ENCODE results near the gene HOXA13.

Gene HOXA13

DNA sequence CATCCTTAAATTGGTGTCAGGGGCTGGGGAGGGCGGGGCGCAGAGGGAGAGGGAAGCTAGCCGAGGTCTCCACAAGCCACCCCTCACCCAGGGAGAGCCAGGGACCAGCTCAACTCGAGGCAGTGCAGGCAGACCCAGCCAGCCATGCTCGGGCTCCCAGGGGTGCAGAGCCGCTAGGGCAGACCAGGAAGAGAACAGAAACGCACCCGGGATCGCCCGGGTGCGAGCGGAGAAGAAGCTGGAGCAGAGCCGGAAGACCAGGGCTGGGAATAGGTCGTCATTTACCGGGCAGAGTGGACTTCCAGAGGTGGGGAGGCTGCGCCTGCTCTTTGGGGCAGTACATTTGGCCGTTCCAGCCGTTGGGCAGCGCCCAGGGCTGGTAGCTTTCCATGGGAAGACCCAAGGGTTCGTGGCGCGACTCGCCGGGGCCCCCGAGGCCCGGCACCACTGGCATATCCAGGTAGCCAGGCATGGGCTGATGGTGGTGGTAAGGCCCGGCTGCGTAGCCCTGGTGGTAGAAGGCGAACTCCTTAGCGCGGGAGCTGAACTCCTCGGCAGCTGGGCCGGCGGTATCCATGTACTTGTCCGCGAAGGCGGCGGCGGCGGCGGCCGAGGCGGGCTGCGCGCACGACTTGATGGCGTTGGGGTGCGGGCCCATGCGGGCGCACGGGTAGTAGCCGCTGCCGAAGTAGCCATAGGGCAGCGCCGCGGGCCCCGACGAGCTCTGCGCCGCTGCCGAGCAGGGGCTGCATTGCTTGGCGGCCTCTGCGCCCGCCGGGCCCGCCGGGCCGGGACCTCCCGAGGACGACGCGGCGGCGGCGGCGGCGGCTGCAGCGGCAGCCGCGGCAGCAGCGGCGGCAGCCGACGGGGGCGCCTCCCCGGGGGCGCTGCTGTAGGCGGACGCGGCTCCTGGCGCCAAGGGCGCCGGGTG, 755 bp downstream of the HOXA13 start (continued):
- TF ChIP-seq, protein P1, sequence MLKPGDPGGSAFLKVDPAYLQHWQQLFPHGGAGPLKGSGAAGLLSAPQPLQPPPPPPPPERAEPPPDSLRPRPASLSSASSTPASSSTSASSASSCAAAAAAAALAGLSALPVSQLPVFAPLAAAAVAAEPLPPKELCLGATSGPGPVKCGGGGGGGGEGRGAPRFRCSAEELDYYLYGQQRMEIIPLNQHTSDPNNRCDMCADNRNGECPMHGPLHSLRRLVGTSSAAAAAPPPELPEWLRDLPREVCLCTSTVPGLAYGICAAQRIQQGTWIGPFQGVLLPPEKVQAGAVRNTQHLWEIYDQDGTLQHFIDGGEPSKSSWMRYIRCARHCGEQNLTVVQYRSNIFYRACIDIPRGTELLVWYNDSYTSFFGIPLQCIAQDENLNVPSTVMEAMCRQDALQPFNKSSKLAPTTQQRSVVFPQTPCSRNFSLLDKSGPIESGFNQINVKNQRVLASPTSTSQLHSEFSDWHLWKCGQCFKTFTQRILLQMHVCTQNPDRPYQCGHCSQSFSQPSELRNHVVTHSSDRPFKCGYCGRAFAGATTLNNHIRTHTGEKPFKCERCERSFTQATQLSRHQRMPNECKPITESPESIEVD (tag by site-specific recombination; IDR thresholded peaks at IDR 0.05): no peak
- TF ChIP-seq MZF1 (tag by site-specific recombination; IDR thresholded peaks at IDR 0.05; ENCODE audit: borderline replicate concordance): no peak
- no peak for TF ChIP-seq SETDB1 (IDR thresholded peaks at IDR 0.05; ENCODE audit: insufficient read length, low read length)
- peak; percentile 56; the same call in 1 of the 2 replicates for TF ChIP-seq ZNF600 (tag by site-specific recombination; IDR thresholded peaks at IDR 0.05)
- no peak for TF ChIP-seq ZSCAN18 (tag by site-specific recombination; IDR thresholded peaks at IDR 0.05)
- TF ChIP-seq, protein P2, sequence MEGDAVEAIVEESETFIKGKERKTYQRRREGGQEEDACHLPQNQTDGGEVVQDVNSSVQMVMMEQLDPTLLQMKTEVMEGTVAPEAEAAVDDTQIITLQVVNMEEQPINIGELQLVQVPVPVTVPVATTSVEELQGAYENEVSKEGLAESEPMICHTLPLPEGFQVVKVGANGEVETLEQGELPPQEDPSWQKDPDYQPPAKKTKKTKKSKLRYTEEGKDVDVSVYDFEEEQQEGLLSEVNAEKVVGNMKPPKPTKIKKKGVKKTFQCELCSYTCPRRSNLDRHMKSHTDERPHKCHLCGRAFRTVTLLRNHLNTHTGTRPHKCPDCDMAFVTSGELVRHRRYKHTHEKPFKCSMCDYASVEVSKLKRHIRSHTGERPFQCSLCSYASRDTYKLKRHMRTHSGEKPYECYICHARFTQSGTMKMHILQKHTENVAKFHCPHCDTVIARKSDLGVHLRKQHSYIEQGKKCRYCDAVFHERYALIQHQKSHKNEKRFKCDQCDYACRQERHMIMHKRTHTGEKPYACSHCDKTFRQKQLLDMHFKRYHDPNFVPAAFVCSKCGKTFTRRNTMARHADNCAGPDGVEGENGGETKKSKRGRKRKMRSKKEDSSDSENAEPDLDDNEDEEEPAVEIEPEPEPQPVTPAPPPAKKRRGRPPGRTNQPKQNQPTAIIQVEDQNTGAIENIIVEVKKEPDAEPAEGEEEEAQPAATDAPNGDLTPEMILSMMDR (tag by site-specific recombination; IDR thresholded peaks at IDR 0.05): no peak
- TF ChIP-seq ZNF549 (tag by site-specific recombination; IDR thresholded peaks at IDR 0.05): no peak
- TF ChIP-seq, protein P3, sequence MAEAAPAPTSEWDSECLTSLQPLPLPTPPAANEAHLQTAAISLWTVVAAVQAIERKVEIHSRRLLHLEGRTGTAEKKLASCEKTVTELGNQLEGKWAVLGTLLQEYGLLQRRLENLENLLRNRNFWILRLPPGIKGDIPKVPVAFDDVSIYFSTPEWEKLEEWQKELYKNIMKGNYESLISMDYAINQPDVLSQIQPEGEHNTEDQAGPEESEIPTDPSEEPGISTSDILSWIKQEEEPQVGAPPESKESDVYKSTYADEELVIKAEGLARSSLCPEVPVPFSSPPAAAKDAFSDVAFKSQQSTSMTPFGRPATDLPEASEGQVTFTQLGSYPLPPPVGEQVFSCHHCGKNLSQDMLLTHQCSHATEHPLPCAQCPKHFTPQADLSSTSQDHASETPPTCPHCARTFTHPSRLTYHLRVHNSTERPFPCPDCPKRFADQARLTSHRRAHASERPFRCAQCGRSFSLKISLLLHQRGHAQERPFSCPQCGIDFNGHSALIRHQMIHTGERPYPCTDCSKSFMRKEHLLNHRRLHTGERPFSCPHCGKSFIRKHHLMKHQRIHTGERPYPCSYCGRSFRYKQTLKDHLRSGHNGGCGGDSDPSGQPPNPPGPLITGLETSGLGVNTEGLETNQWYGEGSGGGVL (tag by site-specific recombination; IDR thresholded peaks at IDR 0.05): no peak
- TF ChIP-seq ZNF280D (tag by site-specific recombination; IDR thresholded peaks at IDR 0.05): no peak
- no peak for TF ChIP-seq ZNF302 (tag by site-specific recombination; IDR thresholded peaks at IDR 0.05; ENCODE audit: low read depth)
- TF ChIP-seq SP7 (tag by site-specific recombination; IDR thresholded peaks at IDR 0.05): no peak
- TF ChIP-seq ZNF10 (tag by site-specific recombination; IDR thresholded peaks at IDR 0.05): no peak
- no peak for TF ChIP-seq ZEB2 (tag by site-specific recombination; IDR thresholded peaks at IDR 0.05)
- TF ChIP-seq ZNF341 (tag by site-specific recombination; IDR thresholded peaks at IDR 0.05; ENCODE audit: low read depth): peak; percentile 69; the same call in 1 of the 2 replicates
